GM12878 (cell line): Measurements from ENCODE around the gene TNFSF13. TPM values are rescaled to one million over a fixed set of nuclear protein-coding genes. Genes with fewer than 3 reads are reported as not detected.

Source experiments
- ATAC-seq: fragments of 200-7000 bp; cut with Tn5 transposase; 3 replicates; pipeline ENCODE4 v1.9.1; 2020; ENCODE audit warnings: mild to moderate bottlenecking, moderate library complexity
- BruUV-seq: library from RNA; stranded (reverse); fragments of 400-500 nt; replicated peaks from 2 replicates; lab custom pipeline; 2021; lab: Mats Ljungman, UMichigan
- CTCF ChIA-PET: fragments of 300-600 bp; sonication (Branson Sonifier 250); formaldehyde crosslinking; extraction: SDS; loops from one replicate; lab custom pipeline; 2021; ENCODE audit warnings: inconsistent platforms; lab: Yijun Ruan, JAX
- POLR2A ChIA-PET: fragments of 350-600 bp; formaldehyde crosslinking; extraction: SDS; loops from one replicate; lab custom pipeline; 2021; ENCODE audit warnings: inconsistent platforms; lab: Charles Lee
- RAD21 ChIA-PET: fragments of 300-600 bp; sonication (Branson Sonifier 250); formaldehyde crosslinking; loops from one replicate; lab custom pipeline; 2023; ENCODE audit warnings: antibody characterized with exemption; ENCODE audit not compliant: unreplicated experiment; lab: Charles Lee
- SMC1A ChIA-PET: fragments of 300-600 bp; sonication (Branson Sonifier 250); formaldehyde crosslinking; loops from one replicate; lab custom pipeline; 2023; ENCODE audit not compliant: unreplicated experiment, uncharacterized antibody; lab: Charles Lee
- DNase-seq: peaks from one replicate; pipeline ENCODE4 v3.0.0-alpha.2; 2011; ENCODE audit warnings: low read depth, low spot score
- FAIRE-seq: peaks from 3 replicates; lab custom pipeline; 2011; peaks lifted over from hg19 to GRCh38; lab: Jason Lieb, UNC
- H2AFZ ChIP-seq: 2 replicates; pipeline ENCODE4 v1.6.0; 2011; ENCODE audit warnings: low read depth, low read length, control low read depth; ENCODE audit not compliant: control insufficient read depth
- H3K27ac ChIP-seq: 2 replicates; pipeline ENCODE4 v1.5.1; 2011; ENCODE audit warnings: control low read depth; ENCODE audit not compliant: control insufficient read depth, insufficient read depth
- H3K27me3 ChIP-seq, 2 experiments: replicated peaks in 1 of 2; 2 replicates each; pipeline versions ENCODE4 v1.6.0 to v1.6.1; 2011; ENCODE audit warnings: low read length in 1 of 2; ENCODE audit not compliant: control insufficient read depth in 2 of 2, insufficient read depth in 2 of 2
- H3K36me3 ChIP-seq, 2 experiments: 2 replicates each; pipeline ENCODE4 v1.5.1; 2011; ENCODE audit warnings: low read length in 1 of 2; ENCODE audit not compliant: control insufficient read depth in 2 of 2, insufficient read depth in 2 of 2
- H3K4me1 ChIP-seq: 2 replicates; pipeline ENCODE4 v1.6.1; 2011; ENCODE audit warnings: mild to moderate bottlenecking, low read length, moderate library complexity, mixed read lengths; ENCODE audit not compliant: control insufficient read depth, insufficient read depth
- H3K4me2 ChIP-seq: 2 replicates; pipeline ENCODE4 v1.6.0; 2011; ENCODE audit warnings: control low read depth; ENCODE audit not compliant: control insufficient read depth, insufficient read depth
- H3K4me3 ChIP-seq: fragments of 200-600 bp; sonication (generic); 2 replicates; pipeline ENCODE4 v1.5.1; 2016
- H3K79me2 ChIP-seq: 2 replicates; pipeline ENCODE4 v1.6.0; 2011; ENCODE audit warnings: low read length; ENCODE audit not compliant: control insufficient read depth, insufficient read depth
- H3K9ac ChIP-seq: 2 replicates; pipeline ENCODE4 v1.8.0; 2011; ENCODE audit warnings: low read length, control low read depth, mixed read lengths; ENCODE audit not compliant: control insufficient read depth, insufficient read depth
- H3K9me3 ChIP-seq: replicated peaks from 3 replicates; pipeline ENCODE4 v1.5.1; 2011; ENCODE audit warnings: mild to moderate bottlenecking, low read length; ENCODE audit not compliant: control insufficient read depth, insufficient read depth
- H4K20me1 ChIP-seq: 2 replicates; pipeline ENCODE4 v1.6.0; 2011; ENCODE audit not compliant: control insufficient read depth, insufficient read depth
- BMI1 ChIP-seq: fragments of 450-650 bp; IDR thresholded peaks from 2 replicates; pipeline ENCODE4 v1.6.1; 2016; ENCODE audit warnings: mild to moderate bottlenecking, moderate library complexity, borderline replicate concordance
- CHD4 ChIP-seq: fragments of 200-600 bp; sonication (generic); IDR thresholded peaks from 2 replicates; pipeline ENCODE4 v1.6.1; 2016; ENCODE audit warnings: mild to moderate bottlenecking
- ZBTB4 ChIP-seq: fragments of 450-650 bp; formaldehyde crosslinking; IDR thresholded peaks from 2 replicates; pipeline ENCODE4 v1.4.0; 2022; ENCODE audit warnings: mild to moderate bottlenecking, moderate library complexity
- ZNF384 ChIP-seq: IDR thresholded peaks from 2 replicates; pipeline ENCODE4 v1.6.1; 2012; ENCODE audit warnings: low read depth, mild to moderate bottlenecking, low read length, improper control_type of control experiment, borderline replicate concordance
- WGBS: methylation state at CpG from one replicate; pipeline ENCODE4 v1.1.6; 2016; ENCODE audit warnings: low lambda C conversion rate; ENCODE audit not compliant: insufficient replicate concordance, insufficient coverage; ENCODE audit errors: missing lambda C conversion rate; 5-methylcytosine and 5-hydroxymethylcytosine counted together
- in situ Hi-C: fragments of 300-500 bp; cut with MboI; formaldehyde crosslinking; loops from 9 replicates; pipeline ENCODE4 v1.14.3; 2018; ENCODE audit warnings: mixed read lengths
- intact Hi-C: fragments of 100-400 bp; cut with micrococcal nuclease; formaldehyde crosslinking; loops from one replicate; pipeline ENCODE4 v1.14.2; 2022; ENCODE audit not compliant: unreplicated experiment
- polyA plus RNA-seq, 11 experiments: library from polyadenylated mRNA; depleted of rRNA in 4 of 11; unstranded in 6 of 11; stranded (reverse) in 5 of 11; fragments of >200 nt; fragmentation: Nextera tagmentation in 4 of 11; fragmentation: Illumina TruSeq in 1 of 11; extraction: Ambion mirVana in 4 of 11; extraction: Trizol in 1 of 11; gene quantifications; 1 replicate in 1 of 11; 2 replicates in 10 of 11; pipeline versions ENCODE4 v1.2.1 to v1.2.3, GENCODE V29; 2011 to 2016; ENCODE audit warnings: inconsistent platforms in 2 of 11, missing spikeins in 2 of 11, low read depth in 1 of 11
- total RNA-seq, 4 experiments: library from RNA; depleted of rRNA in 3 of 4; stranded (reverse); fragments of >200 nt in 3 of 4; fragmentation: Illumina TruSeq in 1 of 4; extraction: Trizol in 1 of 4; gene quantifications; 2 replicates each; pipeline versions ENCODE4 v1.2.1 to v1.2.3, GENCODE V29; 2013 to 2021

Gene TNFSF13
- total and polyA plus RNA-seq, 10 of the 15 experiments (the other 5 are each of a cell fraction or from before 2014, with no cell fraction given): 0.56 to 14.6 (median 9.7) TPM

GRCh38 chr17:7569571-7569970 lies 11.0 kb downstream of the TNFSF13 start (continued):
- TF ChIP-seq ZBTB4 (CRISPR knock-in tag): no peak

- Histone ChIP-seq H2AFZ (no peak overlapping the region), H3K36me3 (peaks cover 19 to 34% of the 10 kb centered on the region in 2 experiments), H3K9me3 (no peaks in the 10 kb centered on the region), H3K4me3 (no peak overlapping the region), H3K9ac (no peak overlapping the region), H3K27ac (no peak overlapping the region), H4K20me1 (peaks cover 13% of the 10 kb centered on the region), H3K79me2 (peaks cover 41% of the 10 kb centered on the region), H3K4me1 (peaks cover 8% of the 10 kb centered on the region), H3K27me3 (no peaks in the 10 kb centered on the region), H3K4me2 (no peak overlapping the region)
- no TSS peak for BruUV-seq
- SMC1A ChIA-PET: interaction anchor here (0.8 to 2.1 kb wide), 4 partner anchors 10 to 57 kb away, joined by 3 to 9 read pairs (median 4); partner anchors contain the start of genes MPDU1 and SAT2
- no peak for ATAC-seq
- in situ Hi-C loops: loop anchor here (25.0 kb wide), 1 partner anchor 533 kb away; the partner anchor contains the start of genes SLC16A11 and SLC16A13
- POLR2A ChIA-PET: interaction anchor here (0.5 to 1.8 kb wide), 4 partner anchors 9 to 265 kb away, joined by 3 to 5 read pairs (median 4); partner anchors contain the start of genes CD68 and MPDU1
- CTCF ChIA-PET: interaction anchor here (0.6 to 2.9 kb wide), 5 partner anchors 10 to 214 kb away, joined by 3 to 14 read pairs (median 4); partner anchors contain the start of gene SENP3
- intact Hi-C loops: loop anchor here (5.0 kb wide), 1 partner anchor 117 kb away; the partner anchor contains the start of genes TP53 and WRAP53
- TF ChIP-seq BMI1 (no peak), ZNF384 (no peak), CHD4 (no peak)
- no peak for DNase-seq
- WGBS: 92% methylated on average over 10 of the region's 10 CpGs
- RAD21 ChIA-PET: interaction anchor here (1.0 to 2.8 kb wide), 2 partner anchors 19 to 117 kb away, joined by 3 to 8 read pairs; partner anchors contain the start of genes TP53 and WRAP53
- no peak for FAIRE-seq
Observed at GRCh38 chr17:7570351-7570750, 11.8 kb downstream of the TNFSF13 start.
